Measurements from ENCODE around the gene YPEL3. TPM values are rescaled to one million over a fixed set of nuclear protein-coding genes. Genes with fewer than 3 reads are reported as not detected.
A peak's percentile ranks its signal among the peaks of the same experiment; 100 is the strongest.

YPEL3 gene
- total RNA-seq, 3 donors from 2014 or later (not counting 1 experiment from before 2014, with no cell fraction given) = 148 to 177 (median 160) TPM

DNA sequence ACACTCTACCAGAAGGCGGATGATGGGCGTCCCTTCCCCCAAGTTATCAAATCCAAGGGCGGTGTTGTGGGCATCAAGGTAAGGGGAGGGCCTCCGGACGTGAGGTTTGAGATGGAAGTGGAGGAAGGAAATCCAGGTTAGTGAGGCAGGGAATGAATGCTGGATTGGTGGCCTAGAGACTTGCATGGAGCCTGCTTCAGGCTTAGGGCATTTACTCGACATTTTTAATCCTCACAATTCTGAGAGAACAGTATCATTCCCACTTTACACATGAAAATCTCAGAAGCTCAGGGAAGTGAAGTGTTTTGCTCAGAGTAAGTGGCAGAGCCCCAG is 28.5 kb downstream of the YPEL3 start:
- no peak overlapping the region for H3K4me3 ChIP-seq (ENCODE audit: low read length)

GRCh38 chr16:30066761-30067583 is 29.0 kb downstream of the YPEL3 start:
- no peaks in the 10 kb centered on the region for H3K9me3 ChIP-seq (ENCODE audit: control insufficient read depth, insufficient read depth, low read length)
- peaks cover 42% of the 10 kb centered on the region for H3K4me1 ChIP-seq (ENCODE audit: control insufficient read depth, insufficient read depth, low read length)
- peak overlapping the region; percentile 79 for H3K27ac ChIP-seq (ENCODE audit: low read length)
- WGBS (ENCODE audit: insufficient coverage) = 80% methylated on average over 21 of the region's 21 CpGs
- no peak for DNase-seq
- peaks cover 45% of the 10 kb centered on the region for H3K36me3 ChIP-seq (ENCODE audit: control insufficient read depth, insufficient read depth, low read length)
- Mint-ChIP-seq H3K4me3 (peak overlapping the region; percentile 98), H3K27ac (peak overlapping the region; percentile 94 to 98), H3K27me3 (ENCODE audit: low read depth in 2 of 2) (no peaks in the 10 kb centered on the region), H3K9me3 (no peaks in the 10 kb centered on the region), H3K4me1 (peaks cover 36 to 59% of the 10 kb centered on the region in 2 donors), H3K36me3 (no peaks in the 10 kb centered on the region)
- peak overlapping the region; percentile 96 for H3K4me3 ChIP-seq (ENCODE audit: low read length)
- ATAC-seq = no peak
- TF ChIP-seq CTCF (IDR thresholded peaks at IDR 0.05) = no peak
- H3K27me3 ChIP-seq (ENCODE audit: control insufficient read depth, insufficient read depth, low read length) = no peaks in the 10 kb centered on the region
- intact Hi-C loops (cut with micrococcal nuclease) = loop anchor here (10.0 kb wide), 1 partner anchor 338 kb away; the partner anchor contains the start of gene ZNF771

More for the DNA sequence above, 28.5 kb downstream of the YPEL3 start:
- H3K27me3 ChIP-seq (ENCODE audit: control insufficient read depth, insufficient read depth, low read length) = no peaks in the 10 kb centered on the region
- peaks cover 36 to 59% of the 10 kb centered on the region in 2 donors for H3K4me1 Mint-ChIP-seq
- 94% methylated on average over 5 of the region's 6 CpGs for WGBS (ENCODE audit: insufficient coverage)
- DNase-seq (no peak), ATAC-seq (no peak)
- H3K9me3 ChIP-seq (ENCODE audit: control insufficient read depth, insufficient read depth, low read length) = no peaks in the 10 kb centered on the region
- peaks cover 42% of the 10 kb centered on the region for H3K4me1 ChIP-seq (ENCODE audit: control insufficient read depth, insufficient read depth, low read length)
- H3K27ac Mint-ChIP-seq = peak overlapping the region in 1 of 2 donors; percentile 98
- no peaks in the 10 kb centered on the region for H3K36me3 Mint-ChIP-seq
- intact Hi-C loops (cut with micrococcal nuclease) = loop anchor here (10.0 kb wide), 1 partner anchor 337 kb away; the partner anchor contains the start of gene ZNF771
- no peak overlapping the region for H3K27ac ChIP-seq (ENCODE audit: low read length)
- peaks cover 50% of the 10 kb centered on the region for H3K36me3 ChIP-seq (ENCODE audit: control insufficient read depth, insufficient read depth, low read length)
- H3K4me3 Mint-ChIP-seq = peak overlapping the region; percentile 72
- no peaks in the 10 kb centered on the region for H3K9me3 Mint-ChIP-seq
- no peaks in the 10 kb centered on the region for H3K27me3 Mint-ChIP-seq (ENCODE audit: low read depth in 2 of 2)
- TF ChIP-seq CTCF (IDR thresholded peaks at IDR 0.05) = no peak

- H3K4me1 ChIP-seq (ENCODE audit: control insufficient read depth, insufficient read depth, low read length) = peaks cover 42% of the 10 kb centered on the region
- no peaks in the 10 kb centered on the region for H3K27me3 ChIP-seq (ENCODE audit: control insufficient read depth, insufficient read depth, low read length)
- H3K4me1 Mint-ChIP-seq = peaks cover 36 to 59% of the 10 kb centered on the region in 2 donors
- TF ChIP-seq CTCF (IDR thresholded peaks at IDR 0.05) = no peak
- H3K9me3 ChIP-seq (ENCODE audit: control insufficient read depth, insufficient read depth, low read length) = no peaks in the 10 kb centered on the region
- H3K27me3 Mint-ChIP-seq (ENCODE audit: low read depth in 2 of 2) = no peaks in the 10 kb centered on the region
- peaks cover 38% of the 10 kb centered on the region for H3K36me3 ChIP-seq (ENCODE audit: control insufficient read depth, insufficient read depth, low read length)
- H3K27ac ChIP-seq (ENCODE audit: low read length) = peak overlapping the region; percentile 79
- peak in 1 of 3 donors; percentile 10 for ATAC-seq
- H3K36me3 Mint-ChIP-seq = no peaks in the 10 kb centered on the region
- intact Hi-C loops (cut with micrococcal nuclease) = loop anchor here (1.0 to 10.0 kb wide), 2 partner anchors 9 to 339 kb away; partner anchors contain the start of genes PPP4C and ZNF771
- 2% methylated on average over 44 of the region's 44 CpGs for WGBS (ENCODE audit: insufficient coverage)
- DNase-seq = peak in 1 of 2 donors; percentile 54
- peak overlapping the region; percentile 98 for H3K4me3 Mint-ChIP-seq
- H3K9me3 Mint-ChIP-seq = no peaks in the 10 kb centered on the region
- peak overlapping the region; percentile 96 for H3K4me3 ChIP-seq (ENCODE audit: low read length)
- H3K27ac Mint-ChIP-seq = peak overlapping the region; percentile 94 to 98
Measured at GRCh38 chr16:30065943-30066760, 29.9 kb downstream of the YPEL3 start.

Data from natural killer cell (primary cell).